HUES6 (cell line): ENCODE results near the gene A2ML1.
A peak's percentile ranks its signal among the peaks of the same experiment; 100 is the strongest.

Experiments
- H3K27ac ChIP-seq: 2 replicates; pipeline ENCODE4 v1.7.0; 2013; ENCODE audit warnings: low read depth, mild to moderate bottlenecking, low read length, inconsistent platforms
- H3K27me3 ChIP-seq: 2 replicates; pipeline ENCODE4 v1.6.1; 2013; ENCODE audit warnings: low read length; ENCODE audit not compliant: control insufficient read depth, insufficient read depth
- H3K36me3 ChIP-seq: 2 replicates; pipeline ENCODE4 v1.6.1; 2013; ENCODE audit warnings: low read length; ENCODE audit not compliant: control insufficient read depth, insufficient read depth
- H3K4me1 ChIP-seq: 2 replicates; pipeline ENCODE4 v1.6.1; 2013; ENCODE audit warnings: low read length; ENCODE audit not compliant: control insufficient read depth, insufficient read depth
- H3K4me3 ChIP-seq: 2 replicates; pipeline ENCODE4 v1.5.1; 2013; ENCODE audit warnings: low read depth, low read length
- H3K9ac ChIP-seq: one replicate; pipeline ENCODE4 v1.6.1; 2013; ENCODE audit warnings: mild to moderate bottlenecking, low read length
- H3K9me3 ChIP-seq: 2 replicates; pipeline ENCODE4 v1.6.1; 2013; ENCODE audit warnings: low read depth, low read length; ENCODE audit not compliant: control insufficient read depth, insufficient read depth

Gene A2ML1

GRCh38 chr12:8832500-8832899 lies 10.1 kb downstream of the A2ML1 start:
- Histone ChIP-seq H3K4me3 (no peak overlapping the region), H3K9ac (no peak overlapping the region), H3K9me3 (no peaks in the 10 kb centered on the region), H3K27me3 (no peaks in the 10 kb centered on the region), H3K36me3 (no peaks in the 10 kb centered on the region), H3K27ac (no peak overlapping the region), H3K4me1 (peaks cover 62% of the 10 kb centered on the region)

- H3K36me3 ChIP-seq: no peaks in the 10 kb centered on the region
- no peaks in the 10 kb centered on the region for H3K9me3 ChIP-seq
- peaks cover 48% of the 10 kb centered on the region for H3K4me1 ChIP-seq
- no peaks in the 10 kb centered on the region for H3K27me3 ChIP-seq
- H3K4me3 ChIP-seq: no peak overlapping the region; the same call in 1 of the 2 replicates
- no peak overlapping the region for H3K9ac ChIP-seq
- H3K27ac ChIP-seq: 0 out of 2 replicates have a peak overlapping the region, but pooled peaks have one; percentile 23
Measured at GRCh38 chr12:8834230-8834629, 11.8 kb downstream of the A2ML1 start.

DNA sequence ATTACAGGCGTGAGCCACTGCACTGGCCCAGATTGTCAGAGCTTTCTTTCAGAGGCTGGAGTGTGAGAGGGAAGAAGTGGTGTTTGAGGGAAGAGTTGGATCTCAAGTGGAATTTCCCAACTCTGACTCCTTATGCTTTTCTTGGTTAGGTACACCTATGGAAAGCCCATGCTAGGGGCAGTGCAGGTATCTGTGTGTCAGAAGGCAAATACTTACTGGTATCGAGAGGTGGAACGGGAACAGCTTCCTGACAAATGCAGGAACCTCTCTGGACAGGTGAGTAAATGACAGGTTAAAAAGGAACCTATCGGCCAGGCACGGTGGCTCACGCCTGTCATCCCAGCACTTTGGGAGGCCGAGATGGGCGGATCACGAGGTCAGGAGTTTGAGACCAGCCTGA lies 14.9 kb downstream of the A2ML1 start:
- H3K9ac ChIP-seq: no peak overlapping the region
- no peak overlapping the region for H3K4me3 ChIP-seq
- H3K36me3 ChIP-seq: no peaks in the 10 kb centered on the region
- H3K27me3 ChIP-seq: no peaks in the 10 kb centered on the region
- H3K4me1 ChIP-seq: peaks cover 27% of the 10 kb centered on the region
- H3K9me3 ChIP-seq: no peaks in the 10 kb centered on the region
- H3K27ac ChIP-seq: no peak overlapping the region

GRCh38 chr12:8840321-8840720 lies 17.9 kb downstream of the A2ML1 start:
- H3K9me3 ChIP-seq: no peaks in the 10 kb centered on the region
- no peak overlapping the region for H3K27ac ChIP-seq
- peaks cover 1% of the 10 kb centered on the region; the same call in 1 of the 2 replicates for H3K4me1 ChIP-seq
- H3K27me3 ChIP-seq: no peaks in the 10 kb centered on the region
- no peak overlapping the region for H3K4me3 ChIP-seq
- H3K36me3 ChIP-seq: no peaks in the 10 kb centered on the region; the same call in 1 of the 2 replicates
- no peak overlapping the region for H3K9ac ChIP-seq

DNA sequence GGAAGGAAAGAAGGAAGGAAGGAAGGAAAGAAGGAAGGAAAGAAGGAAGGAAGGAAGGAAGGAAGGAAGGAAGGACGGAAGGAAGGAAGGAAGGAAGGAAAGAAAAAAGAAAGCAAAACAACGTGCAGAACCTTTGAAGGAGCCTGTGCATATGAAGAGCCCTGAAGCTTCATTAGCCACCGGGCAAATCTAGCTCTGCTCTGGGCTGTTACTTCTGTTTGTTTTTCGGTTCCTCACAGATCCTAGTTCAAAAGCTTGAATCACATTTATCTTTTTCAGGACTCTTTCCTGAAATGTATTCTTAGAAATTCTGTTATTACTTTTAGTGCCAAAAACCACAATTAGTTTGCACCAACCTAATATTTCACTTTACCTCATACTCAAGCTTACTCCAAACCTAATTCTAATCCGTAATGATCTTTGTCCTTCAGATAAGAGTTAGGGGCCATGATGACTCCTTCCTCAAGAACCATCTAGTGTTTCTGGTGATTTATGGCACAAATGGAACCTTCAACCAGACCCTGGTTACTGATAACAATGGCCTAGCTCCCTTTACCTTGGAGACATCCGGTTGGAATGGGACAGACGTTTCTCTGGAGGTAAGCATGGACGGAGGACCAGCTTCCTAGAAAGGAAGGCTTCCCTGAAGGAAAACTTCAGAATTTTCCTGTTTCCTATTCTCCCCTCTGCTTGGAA lies 18.7 kb downstream of the A2ML1 start:
- Histone ChIP-seq H3K4me1 (no peaks in the 10 kb centered on the region), H3K4me3 (no peak overlapping the region), H3K27me3 (no peaks in the 10 kb centered on the region), H3K9me3 (no peaks in the 10 kb centered on the region), H3K27ac (no peak overlapping the region), H3K9ac (no peak overlapping the region), H3K36me3 (no peaks in the 10 kb centered on the region; the same call in 1 of the 2 replicates)

- H3K4me1 ChIP-seq: no peaks in the 10 kb centered on the region
- H3K4me3 ChIP-seq: no peak overlapping the region
- no peaks in the 10 kb centered on the region for H3K27me3 ChIP-seq
- H3K9me3 ChIP-seq: no peaks in the 10 kb centered on the region
- H3K36me3 ChIP-seq: no peaks in the 10 kb centered on the region; the same call in 1 of the 2 replicates
- no peak overlapping the region for H3K9ac ChIP-seq
- H3K27ac ChIP-seq: no peak overlapping the region
Measured at GRCh38 chr12:8841778-8842177, 19.4 kb downstream of the A2ML1 start.

DNA sequence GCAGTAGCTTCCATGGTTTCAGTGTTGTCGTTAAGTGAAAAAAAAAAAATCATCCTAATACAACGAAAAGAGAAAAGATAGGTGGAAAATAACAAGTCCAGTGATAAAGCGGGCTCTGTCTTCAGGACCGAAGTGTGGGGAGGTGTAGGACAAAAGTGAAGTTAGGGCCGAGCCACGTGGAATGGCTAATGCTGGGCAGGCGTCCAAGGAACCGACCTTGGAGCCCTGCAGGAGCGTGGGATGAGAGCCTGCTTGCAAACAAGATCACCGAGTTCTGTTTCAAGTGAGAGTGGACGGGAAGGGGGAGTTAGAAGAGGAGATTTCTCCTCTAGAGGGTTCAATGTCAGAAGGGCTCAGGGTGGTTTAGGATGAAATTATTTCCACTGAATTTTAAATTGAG lies 22.2 kb downstream of the A2ML1 start:
- H3K9me3 ChIP-seq: no peaks in the 10 kb centered on the region
- no peak overlapping the region for H3K4me3 ChIP-seq
- no peaks in the 10 kb centered on the region for H3K27me3 ChIP-seq
- H3K27ac ChIP-seq: no peak overlapping the region
- peaks cover 5% of the 10 kb centered on the region for H3K36me3 ChIP-seq
- no peaks in the 10 kb centered on the region for H3K4me1 ChIP-seq
- no peak overlapping the region for H3K9ac ChIP-seq

DNA sequence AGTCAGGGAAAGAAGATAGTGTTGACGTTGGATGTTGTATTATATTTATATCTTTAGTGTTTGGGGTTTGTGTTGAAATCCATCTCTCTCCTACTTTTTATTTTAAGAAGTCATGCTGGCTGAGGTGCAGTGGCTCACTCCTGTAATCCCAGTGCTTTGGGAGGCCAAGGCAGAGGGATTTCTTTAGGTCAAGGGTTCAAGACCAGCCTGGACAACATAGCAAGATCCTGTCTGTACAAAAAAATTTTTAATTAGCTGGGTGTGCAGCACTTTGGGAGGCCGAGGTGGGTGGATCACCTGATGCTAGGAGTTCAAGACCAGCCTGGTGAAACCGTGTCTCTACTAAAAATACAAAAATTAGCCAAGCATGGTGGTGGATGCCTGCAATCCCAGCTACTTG lies 23.9 kb downstream of the A2ML1 start:
- no peak overlapping the region for H3K9ac ChIP-seq
- H3K27ac ChIP-seq: no peak overlapping the region
- H3K4me3 ChIP-seq: no peak overlapping the region
- H3K9me3 ChIP-seq: no peaks in the 10 kb centered on the region
- no peaks in the 10 kb centered on the region for H3K27me3 ChIP-seq
- peaks cover 7% of the 10 kb centered on the region for H3K36me3 ChIP-seq
- H3K4me1 ChIP-seq: no peaks in the 10 kb centered on the region

DNA sequence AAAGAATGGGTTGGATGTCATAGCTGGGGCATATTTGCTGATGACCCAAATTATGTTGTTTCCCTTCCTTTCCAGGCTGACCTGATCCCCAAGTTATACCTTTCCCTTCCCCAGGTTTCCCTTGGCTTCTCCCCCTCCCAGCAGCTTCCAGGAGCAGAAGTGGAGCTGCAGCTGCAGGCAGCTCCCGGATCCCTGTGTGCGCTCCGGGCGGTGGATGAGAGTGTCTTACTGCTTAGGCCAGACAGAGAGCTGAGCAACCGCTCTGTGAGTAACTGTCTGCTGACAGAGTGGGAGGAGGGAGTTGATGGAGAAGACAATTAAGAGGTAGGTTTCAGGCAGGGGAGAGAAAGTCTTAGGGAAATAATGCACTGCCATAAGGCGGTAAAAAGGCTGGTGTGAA lies 25.0 kb downstream of the A2ML1 start:
- Histone ChIP-seq H3K27me3 (no peaks in the 10 kb centered on the region), H3K9me3 (no peaks in the 10 kb centered on the region), H3K4me3 (no peak overlapping the region), H3K27ac (no peak overlapping the region), H3K4me1 (no peaks in the 10 kb centered on the region), H3K9ac (no peak overlapping the region), H3K36me3 (peaks cover 16% of the 10 kb centered on the region)

DNA sequence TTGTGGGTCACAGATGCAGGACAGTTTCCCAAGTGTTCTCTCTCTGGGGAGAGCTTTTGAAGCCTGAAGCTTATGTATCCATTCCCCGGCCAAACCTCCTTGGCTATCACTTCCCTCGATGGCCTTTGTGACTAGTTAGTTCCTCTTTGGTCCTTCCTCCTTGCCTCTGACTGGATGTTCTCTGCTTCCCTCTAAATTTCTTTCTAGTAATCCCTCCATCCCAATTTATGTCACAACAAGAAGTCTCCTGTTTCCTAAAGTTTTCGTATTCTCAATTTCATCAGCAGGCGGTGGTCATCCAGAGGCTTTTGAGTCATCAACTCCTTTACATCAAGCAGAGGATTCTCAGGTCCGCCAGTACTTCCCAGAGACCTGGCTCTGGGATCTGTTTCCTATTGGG lies 27.5 kb downstream of the A2ML1 start:
- no peak overlapping the region for H3K27ac ChIP-seq
- H3K9me3 ChIP-seq: no peaks in the 10 kb centered on the region
- H3K36me3 ChIP-seq: peaks cover 17% of the 10 kb centered on the region
- H3K4me1 ChIP-seq: no peaks in the 10 kb centered on the region; the same call in 1 of the 2 replicates
- no peak overlapping the region for H3K4me3 ChIP-seq
- no peaks in the 10 kb centered on the region for H3K27me3 ChIP-seq
- H3K9ac ChIP-seq: no peak overlapping the region

DNA sequence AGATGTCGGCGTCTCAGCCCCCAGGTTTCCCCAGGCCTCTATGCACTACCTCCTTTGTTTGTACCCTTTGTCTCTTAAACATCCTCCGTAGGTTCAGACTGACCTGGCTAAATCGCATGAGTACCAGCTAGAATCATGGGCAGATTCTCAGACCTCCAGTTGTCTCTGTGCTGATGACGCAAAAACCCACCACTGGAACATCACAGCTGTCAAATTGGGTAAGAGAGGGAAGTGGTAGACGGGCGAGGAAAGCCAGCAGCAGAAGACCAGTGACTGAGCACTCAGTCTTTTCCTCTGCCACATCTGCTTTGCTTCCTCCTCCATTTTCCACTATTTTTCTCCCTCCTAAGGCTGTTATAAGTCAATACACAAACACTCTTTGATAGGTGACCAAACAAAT lies 29.7 kb downstream of the A2ML1 start:
- H3K4me3 ChIP-seq: no peak overlapping the region
- H3K27me3 ChIP-seq: no peaks in the 10 kb centered on the region

More for the DNA sequence above, 29.7 kb downstream of the A2ML1 start:
- Histone ChIP-seq H3K27ac (no peak overlapping the region), H3K9me3 (no peaks in the 10 kb centered on the region), H3K36me3 (peaks cover 20% of the 10 kb centered on the region), H3K4me1 (no peaks in the 10 kb centered on the region; the same call in 1 of the 2 replicates), H3K9ac (no peak overlapping the region)
